GM04503 (cell line): ENCODE data around the gene AOPEP.
"Not testable (repeated sequence)": the region's sequence is repeated elsewhere in the genome, so short reads cannot be mapped to it uniquely, and the experiment has no call there.

Experiments
- DNase-seq: peaks from one replicate; pipeline ENCODE4 v3.0.0-alpha.2; 2012; ENCODE audit warnings: low read depth

AOPEP gene

GRCh38 chr9:94847486-94847885, 121.0 kb downstream of the AOPEP start:
- DNase-seq, result peak; percentile 61

GRCh38 chr9:94848791-94849190, 122.3 kb downstream of the AOPEP start:
- not testable (repeated sequence) for DNase-seq

DNA sequence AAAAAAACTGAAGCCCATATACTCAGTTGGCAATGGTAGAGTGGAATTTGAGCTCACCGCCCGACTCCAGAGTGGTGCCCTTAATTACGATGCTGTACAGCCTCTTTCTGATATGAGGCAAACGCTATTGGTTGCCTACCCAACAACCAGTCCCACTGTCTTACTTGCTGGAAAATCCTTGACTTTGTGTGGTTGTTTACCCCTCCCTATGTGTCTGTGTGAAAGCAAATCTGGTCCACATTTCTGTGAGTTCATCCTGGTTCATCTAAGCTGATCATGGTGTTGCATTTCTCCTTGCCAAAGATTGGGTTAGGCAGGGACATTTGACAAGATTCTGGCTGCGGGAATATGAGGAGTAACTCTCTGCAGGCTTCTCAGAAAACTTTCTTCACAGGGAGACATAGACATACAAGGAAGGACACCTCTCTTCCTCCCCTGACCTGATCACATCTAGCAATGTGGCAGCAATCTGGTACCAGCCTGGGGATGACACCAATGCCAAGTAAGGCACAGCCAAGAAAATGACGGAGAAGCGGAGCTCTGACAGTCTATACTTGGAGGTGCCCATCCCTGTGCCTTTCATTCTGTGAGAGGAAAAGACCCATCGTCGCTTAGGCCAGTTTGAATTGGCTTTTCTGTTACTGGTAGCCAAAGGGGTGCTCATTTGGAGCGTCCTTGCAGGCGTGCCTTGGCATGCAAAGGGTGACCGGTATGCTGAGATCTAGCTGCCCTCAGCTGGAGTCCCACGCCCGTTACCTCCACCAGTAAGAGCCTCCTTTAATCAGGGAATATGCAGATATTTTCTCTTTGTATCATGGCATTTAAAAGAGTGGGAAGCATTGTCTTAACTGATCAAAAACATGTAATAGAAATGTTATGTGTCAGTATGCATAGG, 124.3 kb downstream of the AOPEP start:
- DNase-seq, result no peak

- DNase-seq, result no peak
Observed at GRCh38 chr9:94851467-94851866, 125.0 kb downstream of the AOPEP start.

GRCh38 chr9:94851892-94852291, 125.4 kb downstream of the AOPEP start:
- DNase-seq, result no peak

DNA sequence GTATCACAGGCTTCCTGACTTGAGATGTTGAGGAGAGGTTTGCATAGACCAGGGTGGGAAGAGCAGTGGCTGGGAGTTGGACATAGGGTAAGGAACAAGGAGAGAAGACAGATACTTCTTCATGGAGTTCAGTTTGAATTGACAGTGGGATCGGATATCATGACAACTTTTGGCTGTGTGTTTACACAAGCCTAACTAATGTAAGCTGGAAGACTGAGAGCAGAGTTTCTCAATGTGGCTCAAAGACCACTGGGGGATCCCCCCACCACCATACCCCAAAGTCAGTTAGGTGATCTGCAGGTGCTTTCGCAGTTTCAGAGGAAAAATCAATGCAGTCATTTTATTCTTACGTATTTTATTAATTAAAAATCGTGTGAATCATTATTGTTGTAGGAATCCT, 125.9 kb downstream of the AOPEP start:
- DNase-seq, result no peak

DNA sequence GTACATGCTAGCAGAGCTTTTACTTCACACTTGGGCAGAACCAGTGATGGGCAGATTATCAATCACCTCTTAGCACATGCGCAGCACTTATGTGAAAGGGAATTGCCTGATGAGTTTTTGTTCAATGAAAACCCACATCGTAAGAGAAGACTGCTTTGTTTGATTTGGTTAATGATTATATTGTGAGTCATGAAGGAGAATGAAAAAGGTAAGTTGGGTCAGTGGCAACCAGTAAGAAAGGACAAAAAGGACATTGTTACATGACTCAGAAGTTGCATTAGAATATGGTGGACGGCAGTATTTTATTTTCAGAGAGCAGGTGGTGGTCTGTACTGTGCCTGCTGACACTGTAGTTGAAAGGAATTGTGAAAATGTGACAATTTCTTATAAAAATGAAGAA, 127.4 kb downstream of the AOPEP start:
- DNase-seq, result no peak

DNA sequence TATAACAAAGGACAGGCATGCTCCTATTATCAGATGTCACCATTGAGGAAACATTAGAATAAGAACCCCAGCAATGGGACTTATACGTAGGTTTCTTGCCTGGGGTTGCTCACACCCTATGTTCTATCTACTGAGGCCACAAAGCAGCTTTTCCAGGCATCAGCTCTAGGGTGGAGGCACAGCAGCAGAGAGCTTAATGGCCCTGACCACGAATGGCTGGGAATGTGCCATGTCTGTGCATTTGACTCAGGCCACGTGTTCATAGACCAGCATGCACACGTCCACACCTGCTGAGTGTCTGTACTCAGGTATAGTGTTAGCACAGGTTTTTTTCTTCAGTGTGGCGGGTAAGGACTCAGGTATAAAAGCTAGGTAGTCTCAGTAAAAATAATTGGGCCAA, 129.4 kb downstream of the AOPEP start:
- DNase-seq, result no peak

DNA sequence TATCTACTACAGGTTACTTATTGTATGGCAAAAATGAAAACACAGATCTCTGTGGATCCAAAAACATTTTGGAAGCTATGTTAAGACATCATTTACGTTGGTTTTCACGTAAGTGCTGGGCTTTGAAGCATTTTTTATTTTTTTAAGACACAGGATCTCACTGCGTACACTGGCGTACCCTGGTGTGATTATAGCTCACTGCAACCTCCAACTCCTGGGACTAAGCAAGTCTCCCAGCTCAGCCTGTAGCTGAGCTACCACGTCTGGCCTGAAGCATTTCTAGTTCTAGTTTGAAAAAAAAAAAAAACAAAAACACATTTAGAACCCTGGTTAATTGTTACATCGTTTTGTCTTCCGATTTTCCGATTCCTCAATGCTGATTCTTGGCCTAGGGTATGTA, 131.3 kb downstream of the AOPEP start:
- DNase-seq, result no peak

- no peak for DNase-seq
Observed at GRCh38 chr9:94859226-94859625, 132.7 kb downstream of the AOPEP start.

- DNase-seq, result no peak
Observed at GRCh38 chr9:94859891-94860290, 133.4 kb downstream of the AOPEP start.

DNA sequence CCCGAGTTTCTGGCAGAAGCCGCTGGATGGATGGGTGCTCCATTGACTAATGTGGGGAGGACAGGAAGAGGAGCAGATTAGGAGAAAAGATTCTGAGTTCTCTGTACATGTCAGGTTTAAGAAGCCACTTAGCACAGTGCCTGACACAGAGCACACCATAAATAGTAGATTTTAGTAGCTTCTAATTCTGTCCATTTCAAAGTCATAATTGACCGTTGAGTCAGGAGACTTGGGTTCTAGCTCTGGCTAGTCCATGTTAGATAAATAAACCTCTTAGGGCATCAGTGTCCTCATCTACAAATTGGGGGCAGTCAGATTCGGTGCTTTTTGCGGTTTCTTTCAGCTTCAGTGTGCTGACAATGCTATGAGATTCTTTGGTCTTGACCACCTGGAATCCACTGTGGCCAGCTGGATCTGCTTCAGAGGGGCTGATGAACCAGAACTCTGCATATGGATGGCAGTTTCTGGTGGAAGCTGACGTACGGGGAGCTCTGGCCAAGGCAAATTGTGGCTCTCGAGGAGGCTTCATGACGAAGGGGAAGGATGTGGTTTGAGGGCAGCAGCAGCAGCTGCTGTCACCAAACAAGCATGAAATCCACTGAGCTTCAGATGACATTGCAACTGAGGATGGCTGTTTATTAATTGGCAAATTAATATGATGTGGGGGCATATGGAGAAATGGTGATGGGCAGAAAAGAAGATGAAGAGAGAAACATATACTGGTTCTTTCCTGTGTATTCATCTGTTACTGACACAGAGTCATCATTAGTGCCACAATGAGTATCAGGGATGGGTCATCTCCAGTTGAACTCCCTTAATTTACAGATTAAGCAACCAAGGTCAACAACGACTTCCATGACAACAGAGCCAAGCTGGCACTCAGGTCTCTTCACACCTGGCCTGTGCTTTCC, 134.4 kb downstream of the AOPEP start:
- peak; percentile 88 for DNase-seq

GRCh38 chr9:94861589-94862272, 135.2 kb downstream of the AOPEP start:
- peak; percentile 85 for DNase-seq

GRCh38 chr9:94864196-94864595, 137.7 kb downstream of the AOPEP start:
- no peak for DNase-seq

GRCh38 chr9:94864862-94865509, 138.5 kb downstream of the AOPEP start:
- DNase-seq, result no peak

- no peak for DNase-seq
Observed at GRCh38 chr9:94865582-94866452, 139.3 kb downstream of the AOPEP start.

DNA sequence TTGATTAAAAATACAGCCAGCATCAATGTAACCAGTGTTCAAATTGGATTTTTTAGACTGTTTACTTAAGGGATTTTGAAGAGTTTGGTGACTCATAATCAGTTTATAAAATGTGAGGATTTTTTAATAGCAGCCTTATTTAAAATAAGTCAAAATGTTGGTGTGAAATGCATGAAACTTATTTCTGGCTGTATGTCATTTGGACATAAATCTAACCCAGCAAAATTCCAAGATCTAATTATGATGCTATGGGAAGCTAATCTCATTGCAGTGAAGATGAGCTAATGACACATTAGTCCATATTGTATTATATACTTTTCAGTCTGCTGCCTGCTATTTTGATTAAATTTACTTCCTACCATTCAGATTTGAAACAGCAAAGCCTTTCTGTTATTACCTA, 140.3 kb downstream of the AOPEP start:
- no peak for DNase-seq

DNA sequence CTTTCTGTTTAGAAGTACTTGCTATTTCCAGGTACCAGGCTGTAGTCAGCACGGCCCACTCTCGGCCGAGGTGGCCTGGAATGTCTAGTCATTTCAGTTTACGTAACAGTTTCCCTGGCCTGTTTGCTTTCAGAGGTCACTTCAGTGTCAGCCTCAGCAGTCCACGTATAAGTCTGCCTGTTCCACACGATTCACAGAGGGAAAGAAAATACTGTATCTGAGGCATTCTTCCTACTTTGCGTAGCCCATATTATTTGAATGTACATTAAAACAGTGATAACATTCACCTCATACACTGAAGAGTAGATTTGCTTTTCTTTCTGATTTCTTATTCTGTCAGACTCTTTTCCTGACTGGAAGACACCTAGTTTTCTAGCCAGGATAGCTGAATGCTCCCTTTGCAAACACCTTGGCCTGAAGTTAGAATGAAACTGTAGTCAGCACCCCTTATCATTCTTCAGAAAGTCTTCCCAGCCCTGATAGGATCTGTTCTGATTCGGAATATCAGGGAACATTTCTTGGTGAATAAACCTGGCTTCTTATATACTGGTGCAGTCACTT, 140.9 kb downstream of the AOPEP start:
- DNase-seq, result peak; percentile 58

DNA sequence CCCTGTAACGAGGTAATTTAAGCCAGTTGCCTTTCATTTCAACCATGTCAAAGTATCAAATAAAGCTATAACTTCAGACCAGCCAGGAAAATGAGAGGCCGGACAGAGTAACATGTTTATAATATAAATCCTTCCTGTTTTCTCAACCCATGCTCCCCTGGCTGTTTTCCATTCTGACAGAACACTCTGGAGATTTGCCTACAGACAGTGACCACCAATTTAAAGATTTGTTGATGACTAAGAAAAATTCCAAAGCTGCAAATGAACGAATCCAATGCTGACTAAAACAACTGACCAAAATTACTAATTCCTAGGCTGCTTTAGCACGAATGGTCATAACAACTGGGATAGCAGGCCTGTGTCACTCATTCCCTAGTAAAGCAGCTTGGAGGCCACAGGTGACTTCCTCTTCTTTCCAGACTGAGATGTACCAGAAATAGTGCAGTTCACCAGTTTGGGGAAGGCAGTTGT, 141.4 kb downstream of the AOPEP start:
- peak; percentile 95 for DNase-seq

DNA sequence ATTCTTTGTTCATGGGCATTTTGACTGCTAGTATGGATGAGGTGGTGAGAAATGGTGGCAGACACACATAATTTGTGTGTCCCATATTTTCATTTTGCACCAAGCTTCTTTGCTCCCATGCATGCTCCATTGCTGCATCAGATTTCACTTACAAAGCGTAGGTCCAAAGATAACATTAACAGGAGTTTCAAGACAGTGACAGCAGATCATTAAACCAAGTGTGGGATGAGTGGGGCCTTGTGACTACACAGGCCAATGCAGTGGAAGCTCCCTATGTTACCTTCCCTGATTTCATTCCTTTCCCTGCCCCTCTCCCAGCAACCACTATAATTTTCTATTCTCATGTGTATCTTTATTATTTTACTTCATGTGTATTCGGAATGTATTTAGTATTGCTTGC, 142.0 kb downstream of the AOPEP start:
- no peak for DNase-seq
